ENCODE results near the gene ALK.

DNA sequence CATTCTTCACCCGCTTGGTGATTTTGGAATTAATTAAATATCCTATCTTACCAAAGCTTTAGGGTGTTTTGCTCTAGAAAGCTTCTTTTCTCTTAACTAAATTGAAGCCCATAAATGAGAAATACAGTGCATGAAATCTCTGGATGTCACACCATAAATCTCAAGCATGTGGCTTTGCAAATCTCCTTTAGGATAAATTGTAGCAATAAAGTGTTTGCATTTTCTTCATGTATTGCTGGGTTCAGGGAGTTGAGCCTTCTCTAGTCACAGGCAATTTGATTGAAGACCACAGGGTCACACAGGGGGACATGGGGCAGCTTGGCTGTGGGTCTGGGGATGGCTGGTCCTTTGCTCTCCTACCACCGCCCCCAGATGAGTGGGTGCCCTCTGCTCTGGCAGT, 442.0 kb downstream of the ALK start:
- no peak for TF ChIP-seq CHD2 (IDR thresholded peaks at IDR 0.05; ENCODE audit: low read length, partially characterized antibody)
- TF ChIP-seq, protein P1, sequence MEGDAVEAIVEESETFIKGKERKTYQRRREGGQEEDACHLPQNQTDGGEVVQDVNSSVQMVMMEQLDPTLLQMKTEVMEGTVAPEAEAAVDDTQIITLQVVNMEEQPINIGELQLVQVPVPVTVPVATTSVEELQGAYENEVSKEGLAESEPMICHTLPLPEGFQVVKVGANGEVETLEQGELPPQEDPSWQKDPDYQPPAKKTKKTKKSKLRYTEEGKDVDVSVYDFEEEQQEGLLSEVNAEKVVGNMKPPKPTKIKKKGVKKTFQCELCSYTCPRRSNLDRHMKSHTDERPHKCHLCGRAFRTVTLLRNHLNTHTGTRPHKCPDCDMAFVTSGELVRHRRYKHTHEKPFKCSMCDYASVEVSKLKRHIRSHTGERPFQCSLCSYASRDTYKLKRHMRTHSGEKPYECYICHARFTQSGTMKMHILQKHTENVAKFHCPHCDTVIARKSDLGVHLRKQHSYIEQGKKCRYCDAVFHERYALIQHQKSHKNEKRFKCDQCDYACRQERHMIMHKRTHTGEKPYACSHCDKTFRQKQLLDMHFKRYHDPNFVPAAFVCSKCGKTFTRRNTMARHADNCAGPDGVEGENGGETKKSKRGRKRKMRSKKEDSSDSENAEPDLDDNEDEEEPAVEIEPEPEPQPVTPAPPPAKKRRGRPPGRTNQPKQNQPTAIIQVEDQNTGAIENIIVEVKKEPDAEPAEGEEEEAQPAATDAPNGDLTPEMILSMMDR (IDR thresholded peaks at IDR 0.05) = no peak
- TF ChIP-seq CBX8 (IDR thresholded peaks at IDR 0.05) = no peak
- no peak for TF ChIP-seq POLR2AphosphoS2 (conservative IDR thresholded peaks at IDR 0.05; ENCODE audit: low read length)
- TF ChIP-seq, protein P2, sequence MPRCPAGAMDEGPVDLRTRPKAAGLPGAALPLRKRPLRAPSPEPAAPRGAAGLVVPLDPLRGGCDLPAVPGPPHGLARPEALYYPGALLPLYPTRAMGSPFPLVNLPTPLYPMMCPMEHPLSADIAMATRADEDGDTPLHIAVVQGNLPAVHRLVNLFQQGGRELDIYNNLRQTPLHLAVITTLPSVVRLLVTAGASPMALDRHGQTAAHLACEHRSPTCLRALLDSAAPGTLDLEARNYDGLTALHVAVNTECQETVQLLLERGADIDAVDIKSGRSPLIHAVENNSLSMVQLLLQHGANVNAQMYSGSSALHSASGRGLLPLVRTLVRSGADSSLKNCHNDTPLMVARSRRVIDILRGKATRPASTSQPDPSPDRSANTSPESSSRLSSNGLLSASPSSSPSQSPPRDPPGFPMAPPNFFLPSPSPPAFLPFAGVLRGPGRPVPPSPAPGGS (IDR thresholded peaks at IDR 0.05) = no peak
- no peak for TF ChIP-seq BHLHE40 (IDR thresholded peaks at IDR 0.05; ENCODE audit: low read depth, low read length)
- TF ChIP-seq JUN (IDR thresholded peaks at IDR 0.05) = no peak
- no peak for TF ChIP-seq EHMT2 (IDR thresholded peaks at IDR 0.05; ENCODE audit: low read depth)
- no peak for TF ChIP-seq GATA3 (IDR thresholded peaks at IDR 0.05; ENCODE audit: borderline replicate concordance)
- no peak for TF ChIP-seq FOSL2 (IDR thresholded peaks at IDR 0.05)
- no peak for TF ChIP-seq FOSL2 (CRISPR knock-in tag; IDR thresholded peaks at IDR 0.05)

All from A549 (cell line).